ENCODE measurements around the gene CELA3A.

- TF ChIP-seq CTCF (IDR thresholded peaks at IDR 0.05 in 8 of 11, conservative IDR thresholded peaks at IDR 0.05 in 3 of 11) (no peak), POLR2A (IDR thresholded peaks at IDR 0.05) (no peak)
Observed at GRCh38 chr1:22021061-22021460, 19.6 kb downstream of the CELA3A start.

Measured in spleen (tissue), 7 donors.